Stimulated activated CD8-positive, alpha-beta memory T cell treated with anti-CD3 and anti-CD28 coated beads, Interleukin-12 subunit alpha, Interleukin-12 subunit beta, amount 100 ng/mL, for 24 hours (primary cell): ENCODE data around the gene LPAR2.
"Not testable (repeated sequence)": the region's sequence is repeated elsewhere in the genome, so short reads cannot be mapped to it uniquely, and the experiment has no call there.

Experiments used
- DNase-seq: peaks from one replicate; pipeline ENCODE4 v3.0.0-alpha.2; 2020; ENCODE audit errors: extremely low read depth

LPAR2 gene

GRCh38 chr19:19631346-19631745 is 3.3 kb upstream of the LPAR2 start:
- no peak for DNase-seq

- no peak for DNase-seq
Measured at GRCh38 chr19:19630426-19630825, 2.4 kb upstream of the LPAR2 start.

GRCh38 chr19:19630062-19630414 is 2.0 kb upstream of the LPAR2 start:
- DNase-seq: no peak

DNA sequence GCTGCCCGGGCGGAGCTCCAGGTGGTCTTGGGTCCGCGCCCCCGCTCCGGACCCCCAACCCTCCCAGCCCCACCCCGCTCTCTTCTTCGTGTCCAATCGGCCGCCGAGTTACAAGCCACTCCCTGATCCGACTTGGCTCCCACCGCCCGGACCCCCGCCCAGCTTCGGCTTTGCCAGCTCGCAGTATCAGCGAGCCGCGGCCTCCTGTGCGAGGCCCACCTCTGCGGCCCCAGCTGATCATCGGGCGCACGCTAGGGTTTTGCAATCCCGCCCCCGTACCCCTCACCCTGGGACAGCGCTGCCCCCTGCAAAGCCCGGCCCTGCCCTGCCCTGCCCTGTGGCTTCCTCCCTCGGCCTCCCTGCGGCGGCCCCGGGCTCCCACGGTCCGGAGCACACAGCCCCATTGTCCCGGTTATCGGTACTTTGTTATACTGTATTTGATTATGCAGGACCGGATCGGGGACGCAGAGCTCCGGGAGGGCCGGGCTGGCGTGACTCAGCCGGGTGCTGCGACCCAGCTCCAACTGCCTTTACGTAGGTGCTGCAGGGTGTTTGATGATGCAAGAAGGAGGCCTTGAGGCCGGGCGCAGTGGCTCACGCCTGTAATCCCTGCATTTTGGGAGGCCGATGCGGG is 598 bp upstream of the LPAR2 start:
- no peak for DNase-seq

GRCh38 chr19:19626516-19627472 is 1.2 kb downstream of the LPAR2 start:
- no peak for DNase-seq

DNA sequence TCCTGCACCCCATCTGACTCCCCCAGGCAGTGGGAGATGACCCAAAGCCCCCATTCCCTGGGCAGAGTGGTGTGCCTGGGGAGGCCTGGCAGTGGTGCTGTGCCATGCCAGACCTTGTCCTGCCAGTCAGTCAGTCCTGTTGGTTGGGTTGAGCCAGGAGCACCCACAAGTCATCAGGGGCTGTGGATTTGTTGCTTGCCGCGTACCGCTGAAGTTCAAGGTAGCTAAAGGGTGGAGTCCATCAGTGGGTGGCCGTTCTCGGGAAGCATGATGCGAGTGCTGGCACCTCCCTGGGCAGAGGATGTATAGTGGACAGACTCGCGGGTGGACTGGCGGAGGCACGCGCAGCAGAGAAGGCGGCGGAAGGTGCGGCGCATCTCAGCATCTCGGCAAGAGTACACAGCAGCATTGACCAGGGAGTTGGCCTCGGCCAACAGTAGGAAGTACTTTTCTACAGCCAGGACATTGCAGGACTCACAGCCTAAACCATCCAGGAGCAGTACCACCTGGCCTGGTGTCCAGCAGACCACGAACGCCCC is 3.9 kb downstream of the LPAR2 start:
- DNase-seq: no peak

DNA sequence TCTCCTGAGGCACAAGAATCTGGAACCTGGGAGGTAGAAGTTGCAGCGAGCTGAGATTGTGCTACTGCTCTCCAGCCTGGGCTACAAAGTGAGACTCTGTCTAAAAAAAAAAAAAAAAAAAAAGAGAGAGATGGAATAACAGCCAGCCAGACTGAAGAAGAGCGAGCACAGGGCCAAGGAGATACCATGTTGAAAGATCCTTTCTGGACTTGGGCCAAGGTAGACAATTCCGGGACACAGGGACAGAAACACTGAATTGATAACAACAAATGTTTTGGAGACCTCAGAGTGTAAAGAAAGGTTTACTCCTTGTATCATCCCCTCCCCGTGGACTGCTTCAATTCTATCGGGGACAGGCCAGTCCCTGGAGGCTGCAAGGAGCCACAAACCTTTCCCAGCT is 4.6 kb downstream of the LPAR2 start:
- DNase-seq: no peak

GRCh38 chr19:19619849-19620210 is 8.2 kb downstream of the LPAR2 start:
- no peak for DNase-seq

GRCh38 chr19:19619181-19619848 is 8.7 kb downstream of the LPAR2 start:
- no peak for DNase-seq

DNA sequence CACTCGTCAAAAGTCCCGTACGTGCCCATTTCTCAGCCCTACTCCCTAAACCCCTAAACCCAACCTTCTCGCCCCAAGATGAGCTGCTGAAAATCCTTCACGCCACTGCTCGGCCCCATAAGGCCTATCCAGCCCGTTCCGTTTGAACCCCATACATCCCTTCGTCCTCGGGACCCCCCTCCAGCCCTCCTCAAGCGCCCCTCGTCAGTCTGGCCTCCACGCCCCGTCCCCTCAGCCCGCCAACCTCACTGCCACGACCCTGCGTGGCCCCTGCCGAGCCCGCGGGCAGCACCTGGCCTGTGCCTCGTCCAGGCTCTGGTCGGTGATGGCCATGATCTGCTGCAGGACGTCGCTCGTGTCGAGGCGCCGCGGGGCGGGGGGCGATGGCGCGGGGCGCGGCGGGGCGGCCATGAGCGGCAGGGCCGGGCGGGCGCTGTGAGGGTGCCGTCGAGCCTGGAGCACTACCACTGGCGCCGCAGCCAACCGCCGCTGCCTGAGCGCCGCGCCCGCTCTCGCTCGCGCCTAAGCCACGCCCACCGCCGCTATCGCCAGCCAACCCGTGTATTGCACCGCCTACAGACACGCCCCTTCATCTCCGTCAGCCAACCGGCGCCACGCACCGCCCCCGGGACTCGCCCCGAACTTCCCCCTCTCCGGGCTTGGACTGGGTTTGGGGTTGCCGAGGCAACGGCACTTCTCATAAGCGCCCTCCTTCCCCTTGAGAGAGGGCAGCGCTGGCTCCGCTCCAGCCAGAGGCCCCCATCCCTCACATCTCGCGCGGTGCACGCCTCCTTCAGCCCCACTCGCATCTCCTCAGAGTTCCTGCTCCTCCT is 9.6 kb downstream of the LPAR2 start, which contains the start of gene PBX4:
PBX4 (minus strand) TSS at position 469 of the 833 bp plus-strand sequence; CDS start at position 411, 58 bp downstream.
- peak; percentile 98 for DNase-seq

- no peak for DNase-seq
Measured at GRCh38 chr19:19615086-19615485, 12.9 kb downstream of the LPAR2 start.

DNA sequence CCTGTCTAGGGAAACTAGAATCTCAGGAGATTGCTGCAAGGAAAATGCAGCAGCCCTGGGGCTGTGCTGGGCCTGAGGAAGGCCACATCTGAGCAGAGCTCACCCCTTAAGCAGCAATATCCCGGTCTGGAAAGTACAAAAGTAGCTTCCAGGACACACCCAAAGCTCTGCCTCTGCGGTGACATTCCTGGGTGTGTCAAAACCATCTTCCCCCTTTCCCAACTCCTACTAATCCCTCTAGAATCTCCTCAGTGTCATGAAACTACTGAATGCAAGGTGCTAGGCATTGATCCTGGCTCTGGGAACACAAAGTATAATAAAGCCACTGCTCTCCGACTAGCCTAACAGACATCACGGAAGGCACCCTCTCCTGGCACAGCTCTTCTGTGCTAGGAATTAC is 14.5 kb downstream of the LPAR2 start:
- no peak for DNase-seq

DNA sequence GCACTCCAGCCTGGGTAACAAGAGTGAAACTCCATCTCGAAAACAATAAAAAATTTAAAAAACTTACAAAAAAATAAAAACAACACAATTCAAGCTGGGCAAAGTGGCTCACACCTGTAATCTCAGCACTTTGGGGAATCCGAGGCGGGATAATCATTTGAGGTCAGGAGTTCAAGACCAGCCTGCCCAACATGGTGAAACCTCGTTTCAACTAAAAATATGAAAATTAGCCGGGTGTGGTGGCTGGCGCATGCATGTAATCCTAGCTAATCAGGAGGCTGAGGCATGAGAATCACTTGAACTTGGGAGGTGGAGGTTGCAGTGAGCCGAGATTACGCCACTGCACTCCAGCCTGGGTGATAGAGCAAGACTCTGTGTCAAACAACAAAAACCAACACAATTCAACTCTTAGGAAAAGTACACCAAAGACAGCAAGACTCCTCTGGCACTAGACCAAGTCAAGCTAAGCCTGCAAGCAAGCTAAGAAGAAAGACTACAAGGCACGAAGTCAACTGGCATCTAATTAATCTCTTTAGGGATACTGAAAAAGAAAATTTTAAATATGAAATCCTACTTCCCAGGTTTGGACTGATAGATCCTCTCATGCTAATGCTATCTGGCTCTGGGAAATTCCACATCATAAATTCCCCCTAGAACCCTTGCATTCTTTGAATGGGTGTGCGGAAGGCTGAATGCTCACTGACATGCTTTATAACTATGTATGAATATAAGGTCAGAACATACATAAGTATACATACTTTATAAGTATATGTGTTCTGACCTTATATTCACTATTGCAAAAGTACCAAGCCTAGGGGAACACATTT is 17.4 kb downstream of the LPAR2 start:
- no peak for DNase-seq

GRCh38 chr19:19606686-19607085 is 21.3 kb downstream of the LPAR2 start:
- not testable (repeated sequence) for DNase-seq

DNA sequence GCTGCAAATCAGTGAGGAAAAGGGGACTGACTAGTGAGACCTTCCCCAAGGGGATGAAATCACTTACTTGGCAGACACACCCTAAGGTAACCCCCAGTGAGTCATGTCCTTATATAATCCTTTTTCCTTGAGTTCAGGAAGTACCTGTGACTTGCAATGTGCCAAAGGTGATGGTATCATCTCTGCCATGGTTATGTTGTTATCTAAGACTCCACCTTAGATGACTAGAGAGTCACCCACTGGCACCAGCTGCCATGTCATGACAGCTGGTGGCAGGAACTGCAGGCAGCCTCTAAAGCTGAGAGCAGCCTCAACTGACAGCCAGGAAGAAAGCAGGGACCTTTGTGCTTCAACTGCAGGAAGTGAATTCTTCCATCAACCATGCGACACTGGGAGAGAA is 22.0 kb downstream of the LPAR2 start:
- no peak for DNase-seq

DNA sequence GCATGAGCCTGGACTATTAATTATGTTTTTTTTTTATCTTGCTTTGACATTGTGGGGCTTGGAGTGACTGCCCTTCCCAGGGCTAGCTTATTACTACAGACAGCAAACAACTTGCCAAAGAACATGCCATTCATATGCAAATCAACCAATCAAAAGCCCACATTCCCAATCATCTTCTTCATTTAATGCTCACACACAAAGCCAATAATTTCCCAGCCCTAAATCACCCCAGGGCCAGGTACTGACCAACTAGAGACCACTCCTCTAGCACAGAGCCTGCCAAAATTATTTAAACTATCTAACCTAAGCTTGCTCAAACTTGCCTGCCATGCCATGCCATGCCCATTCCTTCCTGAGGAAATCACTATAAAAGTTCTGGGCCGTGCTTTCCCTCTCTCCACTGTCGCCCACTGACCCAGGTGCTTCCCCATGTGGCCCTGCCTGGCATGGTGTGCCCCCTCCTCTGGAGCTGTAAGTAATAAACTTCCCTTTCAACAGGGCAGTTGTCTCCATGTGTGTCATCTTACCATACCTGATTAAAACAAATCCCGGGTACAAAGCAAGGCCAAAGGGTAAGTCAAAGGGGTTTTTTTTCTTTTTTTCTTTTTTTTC is 25.2 kb downstream of the LPAR2 start:
- DNase-seq: no peak

DNA sequence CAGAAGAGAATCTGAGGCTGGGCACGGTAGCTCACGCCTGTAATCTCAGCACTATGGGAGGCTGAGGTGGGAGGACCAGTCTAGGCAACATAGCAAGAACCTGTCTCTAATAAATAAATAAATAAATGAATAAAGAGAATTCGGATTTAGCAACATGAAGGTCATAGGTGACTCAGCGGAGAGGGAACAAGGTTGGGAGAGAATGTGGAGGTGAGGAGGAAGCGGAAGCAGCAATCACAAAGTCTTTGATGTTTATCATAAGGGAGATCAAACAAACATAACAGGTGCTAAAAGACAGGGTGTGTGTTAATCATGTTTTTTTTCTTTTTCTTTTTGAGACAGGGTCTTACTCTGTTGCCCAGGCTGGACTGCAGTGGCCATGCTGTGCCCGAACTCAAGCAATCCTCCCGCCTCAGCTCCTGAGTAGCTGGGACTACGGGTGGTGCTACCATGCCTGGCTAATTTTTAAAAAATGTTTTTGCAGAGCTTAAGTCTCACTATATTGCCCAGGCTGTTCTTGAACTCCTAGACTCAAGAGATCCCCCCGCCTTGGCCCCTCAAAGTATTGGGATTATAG is 25.8 kb downstream of the LPAR2 start:
- no peak for DNase-seq

- no peak for DNase-seq
Measured at GRCh38 chr19:19600793-19601330, 27.2 kb downstream of the LPAR2 start.

DNA sequence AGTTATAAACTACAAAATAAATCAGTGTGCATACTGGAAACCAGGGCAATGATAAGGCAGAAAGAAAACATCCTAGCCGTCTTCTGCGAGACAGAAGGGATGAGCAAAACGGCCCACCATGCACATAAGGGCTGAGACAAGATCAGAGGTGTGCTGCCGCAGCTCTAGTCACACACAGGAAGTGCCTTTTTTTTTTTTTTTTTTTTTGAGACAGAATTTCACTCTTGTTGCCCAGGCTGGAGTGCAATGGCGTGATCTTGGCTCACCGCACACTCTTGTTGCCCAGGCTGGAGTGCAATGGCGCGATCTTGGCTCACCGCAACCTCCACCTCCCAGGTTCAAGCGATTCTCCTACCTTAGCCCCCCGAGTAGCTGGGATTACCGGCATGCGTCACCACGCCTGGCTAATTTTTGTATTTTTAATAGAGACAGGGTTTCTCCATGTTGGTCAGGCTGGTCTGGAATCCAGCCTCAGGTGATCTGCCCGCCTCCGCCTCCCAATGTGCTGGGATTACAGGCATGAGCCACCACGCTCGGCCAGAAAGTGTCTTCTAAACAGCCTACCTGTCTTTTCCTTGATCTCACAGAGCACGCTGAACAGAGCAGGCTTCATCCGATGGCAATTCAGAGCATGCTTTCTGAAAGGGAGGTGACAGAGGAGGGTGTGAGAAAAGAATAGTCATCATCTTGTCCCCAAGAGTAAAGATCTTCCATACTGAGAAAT is 29.1 kb downstream of the LPAR2 start:
- not testable (repeated sequence) for DNase-seq
